Measurements from ENCODE around the gene TCF23.
"Not testable (repeated sequence)": the region's sequence is repeated elsewhere in the genome, so short reads cannot be mapped to it uniquely, and the experiment has no call there.

Gene TCF23

GRCh38 chr2:27148801-27149439 lies at the start of gene TCF23:
TCF23 (plus strand) TSS chr2:27149004; CDS start chr2:27149134, 130 bp downstream.
- peak; percentile 29 for DNase-seq

GRCh38 chr2:27099334-27099955 lies 49.4 kb upstream of the TCF23 start:
- DNase-seq: no peak

DNA sequence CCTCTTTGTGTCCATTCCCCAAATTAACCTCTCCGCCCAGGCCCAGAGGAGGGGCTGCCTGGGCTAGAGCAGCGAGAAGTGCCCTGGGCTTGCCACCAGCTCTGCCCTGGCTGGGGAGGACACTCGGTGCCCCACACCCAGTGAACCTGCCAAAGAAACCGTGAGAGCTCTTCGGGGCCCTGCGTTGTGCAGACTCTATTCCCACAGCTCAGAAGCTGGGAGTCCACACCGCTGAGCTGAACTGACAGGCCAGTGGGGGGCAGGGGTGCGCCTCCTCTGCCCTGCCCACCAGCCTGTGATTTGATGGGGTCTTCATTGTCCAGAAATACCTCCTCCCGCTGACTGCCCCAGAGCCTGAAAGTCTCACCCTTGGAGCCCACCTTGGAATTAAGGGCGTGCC lies 48.8 kb upstream of the TCF23 start:
- DNase-seq: no peak

GRCh38 chr2:27102329-27102728 lies 46.5 kb upstream of the TCF23 start:
- no peak for DNase-seq

DNA sequence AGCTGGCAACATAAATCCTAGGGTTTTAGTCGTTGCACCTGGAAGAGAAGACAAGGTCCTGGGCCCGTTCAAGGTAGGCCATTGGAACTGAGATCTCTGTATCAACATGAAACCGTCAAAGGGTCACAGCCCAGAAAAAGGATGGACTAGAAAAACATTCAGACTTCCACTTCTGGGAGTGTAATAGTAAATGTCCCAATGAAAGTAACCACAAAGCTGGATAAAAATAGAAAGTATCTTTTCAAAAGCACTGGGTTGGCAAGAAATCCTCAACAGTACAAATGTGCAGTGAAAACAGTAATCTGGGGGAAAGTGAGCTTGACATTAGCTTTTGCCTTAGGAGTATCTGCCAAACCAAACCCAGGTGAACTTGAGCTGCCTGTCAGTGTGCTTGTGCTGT lies 42.8 kb upstream of the TCF23 start:
- DNase-seq: no peak

DNA sequence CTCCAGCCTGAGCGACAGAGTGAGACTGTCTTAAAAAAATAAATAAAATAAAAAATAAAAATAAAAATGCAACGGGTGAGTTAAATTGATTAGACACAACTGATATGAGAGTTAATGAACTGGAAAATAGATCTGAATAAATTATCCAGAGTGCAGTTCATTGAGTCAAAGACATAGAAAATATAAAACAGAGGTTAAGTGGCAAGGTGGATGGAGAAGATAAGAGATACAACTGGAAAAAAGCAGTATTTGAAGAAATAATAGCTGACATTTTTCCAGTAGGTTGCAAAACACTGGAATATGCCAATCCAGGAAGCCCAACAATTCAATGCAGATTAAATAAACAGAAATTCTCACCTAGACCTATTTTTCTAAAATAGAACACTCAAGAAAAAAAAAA lies 40.6 kb upstream of the TCF23 start:
- no peak for DNase-seq

DNA sequence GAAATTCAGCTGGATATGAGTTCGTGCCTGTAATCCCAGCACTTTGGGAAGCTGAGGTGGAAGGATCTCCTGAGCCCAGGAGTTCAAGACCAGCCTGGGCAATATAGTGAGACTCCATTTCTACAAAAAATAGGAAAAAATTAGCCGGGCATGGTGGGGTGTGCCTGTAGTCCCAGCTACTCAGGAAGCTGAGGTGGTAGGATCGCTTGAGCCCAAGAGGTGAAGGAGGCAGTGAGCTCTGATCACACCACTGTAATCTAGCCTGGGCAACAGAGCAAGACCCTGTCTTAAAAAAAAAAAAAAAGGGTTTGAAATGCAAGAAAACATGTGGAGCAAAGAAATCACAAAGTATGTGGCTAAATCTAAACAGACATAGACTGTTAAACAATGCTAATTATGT lies 39.7 kb upstream of the TCF23 start:
- no peak for DNase-seq

- DNase-seq: not testable (repeated sequence)
Observed at GRCh38 chr2:27110603-27111352, 38.0 kb upstream of the TCF23 start.

- not testable (repeated sequence) for DNase-seq
Observed at GRCh38 chr2:27111392-27112078, 37.3 kb upstream of the TCF23 start.

DNA sequence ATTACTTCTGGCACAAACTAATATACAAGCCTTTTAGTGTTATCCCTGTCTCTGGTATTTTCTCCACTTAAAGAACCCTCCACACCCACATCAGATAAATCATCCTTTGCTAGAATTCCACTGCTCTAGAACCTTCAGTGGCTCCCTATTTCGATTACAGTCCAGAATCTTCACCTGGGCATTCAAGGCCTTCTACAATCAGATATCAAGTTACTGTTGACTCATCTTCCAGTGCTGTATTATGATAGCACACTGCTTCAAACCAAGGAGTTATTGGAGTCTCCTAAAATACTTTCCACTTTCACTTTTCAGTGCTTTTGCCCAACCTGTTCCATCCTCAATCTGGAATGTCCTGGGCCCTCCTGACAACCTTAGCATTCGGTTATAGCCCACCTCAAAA lies 33.3 kb upstream of the TCF23 start:
- peak; percentile 6 for DNase-seq

- DNase-seq: no peak
Observed at GRCh38 chr2:27117995-27118524, 30.7 kb upstream of the TCF23 start.

- no peak for DNase-seq
Observed at GRCh38 chr2:27118525-27119329, 30.1 kb upstream of the TCF23 start, which contains the start of gene CGREF1. CGREF1 (minus strand) TSS chr2:27119128; CDS start chr2:27104366, 14,762 bp downstream.

DNA sequence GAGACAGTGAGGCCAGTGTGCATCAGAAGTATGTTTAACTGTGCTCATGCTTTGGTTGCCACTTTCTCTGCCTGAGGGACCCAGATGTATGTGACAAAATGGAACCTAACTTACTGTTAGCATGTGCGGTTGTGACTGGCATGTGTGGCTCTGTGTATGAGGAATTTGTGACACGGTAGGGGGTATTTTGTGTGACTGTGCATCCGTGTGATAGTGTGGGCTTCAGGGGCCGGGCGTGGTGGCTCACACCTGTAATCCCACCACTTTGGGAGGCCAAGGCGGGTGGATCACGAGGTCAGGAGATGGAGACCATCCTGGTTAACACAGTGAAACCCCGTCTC lies 29.5 kb upstream of the TCF23 start:
- not testable (repeated sequence) for DNase-seq

DNA sequence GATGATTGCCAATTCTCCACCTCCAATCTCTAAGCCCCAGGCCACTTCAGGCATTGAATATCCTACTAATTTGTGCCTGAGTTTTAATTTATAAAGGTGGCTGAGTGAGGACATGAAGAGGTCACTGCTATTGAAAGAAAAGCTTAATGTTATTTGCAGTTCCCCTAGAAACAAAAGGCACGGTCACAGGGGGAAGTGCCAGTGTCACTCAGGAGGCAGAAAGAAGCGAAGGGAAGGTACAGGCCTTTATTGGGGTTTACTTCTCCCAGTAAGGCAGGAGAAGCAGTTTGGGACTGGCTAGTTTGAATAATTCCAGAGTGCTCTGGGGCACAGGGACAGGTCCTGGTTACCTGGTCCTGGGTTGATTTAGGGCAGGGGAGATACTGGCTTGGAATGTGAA lies 26.9 kb upstream of the TCF23 start:
- DNase-seq: no peak

DNA sequence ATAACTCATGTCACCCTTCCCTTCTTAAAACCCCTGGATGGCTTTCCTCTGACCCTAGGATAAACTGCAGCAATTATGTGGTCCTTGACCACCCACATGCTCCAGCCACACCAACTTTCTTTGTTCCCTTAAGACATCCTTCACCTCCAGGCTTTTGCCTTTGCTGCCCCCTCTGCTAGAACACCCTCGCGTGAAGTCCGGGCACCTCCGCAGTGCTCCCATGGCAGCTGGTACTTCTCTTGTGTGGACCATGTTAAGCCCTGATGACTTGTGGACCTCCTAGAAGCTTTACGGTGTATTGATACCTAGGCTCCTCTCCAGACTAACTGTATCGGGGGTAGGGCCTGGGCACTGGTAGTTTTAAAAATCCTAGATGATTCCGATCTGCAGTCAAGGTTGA lies 26.0 kb upstream of the TCF23 start:
- no peak for DNase-seq

GRCh38 chr2:27123302-27124150 lies 25.3 kb upstream of the TCF23 start, which contains the start of gene ABHD1:
ABHD1 (plus strand) TSS chr2:27123815; CDS start chr2:27123949, 134 bp downstream.
- DNase-seq: no peak

DNA sequence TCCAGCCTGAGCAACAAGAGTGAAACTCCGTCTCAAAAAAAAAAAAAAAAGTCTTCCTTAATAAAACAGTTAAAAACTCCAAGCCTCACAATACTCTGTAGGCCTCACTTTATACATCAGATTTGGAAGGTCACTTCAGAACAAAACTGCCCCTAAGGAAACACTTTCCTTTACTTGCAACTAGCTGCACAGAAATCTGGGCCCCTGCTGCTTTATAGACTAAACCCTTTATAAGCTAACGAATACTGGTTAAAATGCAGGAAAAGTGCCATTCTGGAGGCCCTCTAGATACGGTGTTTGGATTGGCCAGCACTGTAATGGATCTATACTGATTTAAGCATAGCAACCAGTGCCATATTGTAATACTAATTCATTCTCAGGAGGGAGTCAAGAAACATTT lies 23.7 kb upstream of the TCF23 start:
- no peak for DNase-seq

- no peak for DNase-seq
Observed at GRCh38 chr2:27126252-27126710, 22.5 kb upstream of the TCF23 start.

DNA sequence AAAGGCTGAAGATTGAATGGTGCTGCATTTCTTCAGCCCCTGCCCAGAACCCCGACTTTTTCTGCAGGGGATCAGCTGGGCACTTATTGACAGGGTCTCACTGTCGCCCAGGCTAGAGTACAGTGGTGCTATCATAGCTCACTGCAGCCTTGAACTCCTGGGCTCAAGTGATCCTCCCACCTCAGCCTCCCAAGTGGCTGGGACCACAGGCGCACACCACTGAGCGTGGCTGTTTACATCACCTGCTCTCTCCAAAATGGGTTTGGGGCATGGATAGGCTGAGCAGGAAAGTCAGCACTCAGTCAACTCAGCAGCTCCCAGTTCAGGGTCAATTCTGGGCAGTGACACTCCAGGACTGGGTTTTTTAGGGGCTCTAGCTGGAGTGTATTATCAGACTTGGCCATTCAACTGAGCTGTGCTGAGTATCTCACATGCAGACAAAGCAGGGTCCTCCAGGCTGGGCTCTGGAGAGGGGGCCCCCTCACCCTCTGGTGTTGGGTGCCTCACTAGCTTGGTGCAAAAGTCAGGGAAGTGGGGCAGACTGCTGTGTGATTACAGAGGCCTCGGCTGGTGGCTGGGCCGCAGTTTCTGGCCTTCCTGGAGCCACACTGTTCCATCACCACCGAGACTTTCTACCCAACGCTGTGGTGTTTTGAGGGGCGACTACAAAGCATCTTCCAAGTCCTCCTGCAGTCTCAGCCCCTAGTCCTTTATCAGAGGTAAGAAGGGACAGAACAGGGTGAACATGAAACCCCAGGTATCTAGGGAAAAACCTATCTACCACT lies 20.7 kb upstream of the TCF23 start:
- no peak for DNase-seq

Measured in NCI-H226 (cell line).